Left renal cortex interstitium (tissue), 4 donors: ENCODE data around the gene KLHDC9. TPM values are rescaled to one million over a fixed set of nuclear protein-coding genes. Genes with fewer than 3 reads are reported as not detected.
"Not testable (repeated sequence)": the region's sequence is repeated elsewhere in the genome, so short reads cannot be mapped to it uniquely, and the experiment has no call there.

ENCODE experiments used
- DNase-seq, 4 donors: peaks; one replicate each; pipeline ENCODE4 v3.0.0-alpha.2; 2013; ENCODE audit warnings: low read depth in 4 of 4, low spot score in 2 of 4, missing footprints in 1 of 4
- polyA plus RNA-seq, 4 donors: library from polyadenylated mRNA; unstranded; fragments of 120-200 nt; gene quantifications; one replicate each; pipeline ENCODE4 v1.2.1, GENCODE V29; 2013; ENCODE audit not compliant: insufficient read length in 4 of 4

The KLHDC9 gene
- polyA plus RNA-seq, 4 donors, result 14.9 to 21.5 (median 16.4) TPM

DNA sequence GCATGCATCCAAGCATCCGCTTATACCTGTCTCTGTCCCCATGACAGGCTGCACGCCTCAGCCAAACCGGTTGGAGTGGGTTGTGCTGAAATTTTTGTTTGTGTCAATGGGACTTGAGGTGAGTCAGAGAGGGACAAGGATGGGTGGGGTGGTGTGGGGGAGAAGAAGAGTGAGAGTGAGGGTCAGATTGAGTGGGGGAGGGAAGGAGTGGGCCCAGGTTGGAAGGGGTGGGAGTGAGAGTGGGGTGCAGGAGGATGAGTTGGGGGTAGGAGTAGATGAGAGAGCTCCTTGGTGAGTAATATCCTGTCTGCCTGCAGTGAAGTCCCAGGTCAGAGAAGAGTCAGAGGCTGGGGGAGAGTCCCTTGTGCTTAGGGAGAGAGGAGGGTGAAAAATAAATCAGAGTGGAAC is 5.5 kb upstream of the KLHDC9 start:
- no peak for DNase-seq

DNA sequence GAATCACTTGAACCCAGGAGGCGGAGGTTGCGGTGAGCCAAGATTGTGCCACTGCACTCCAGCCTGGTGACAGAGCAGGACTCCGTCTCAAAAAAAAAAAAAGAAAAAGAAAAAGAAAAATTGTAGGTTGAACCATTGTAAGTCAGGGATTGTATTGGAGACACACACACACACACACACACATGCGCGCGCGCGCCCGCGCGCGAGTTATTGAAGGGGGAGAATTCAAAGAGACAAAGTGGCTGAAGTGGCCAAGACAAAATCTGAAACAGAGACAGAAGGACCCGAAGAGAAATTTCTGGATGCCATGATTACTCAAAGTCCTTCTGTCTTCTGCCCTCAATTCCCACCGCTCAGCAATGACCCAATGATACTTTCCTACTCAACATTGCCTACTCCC is 3.7 kb upstream of the KLHDC9 start:
- DNase-seq, result no peak

DNA sequence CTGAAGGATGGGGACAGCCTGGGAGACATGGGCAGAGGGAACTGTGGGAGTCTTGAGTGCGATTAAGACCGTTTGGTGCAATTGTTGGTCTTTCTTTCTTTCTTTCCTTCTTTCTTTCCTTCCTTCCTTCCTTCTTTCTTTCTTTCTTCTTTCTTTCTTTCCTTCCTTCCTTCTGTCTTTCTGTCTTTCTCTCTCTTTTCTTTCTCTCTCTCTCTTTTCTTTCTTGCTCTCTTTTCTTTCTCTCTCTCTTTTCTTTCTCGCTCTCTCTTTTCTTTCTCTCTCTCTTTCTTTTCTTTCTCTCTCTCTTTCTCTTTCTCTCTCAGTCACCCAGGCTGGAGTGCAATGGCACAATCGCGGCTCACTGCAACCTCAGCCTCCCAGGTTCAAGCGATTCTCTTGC is 2.9 kb upstream of the KLHDC9 start:
- no peak for DNase-seq

DNA sequence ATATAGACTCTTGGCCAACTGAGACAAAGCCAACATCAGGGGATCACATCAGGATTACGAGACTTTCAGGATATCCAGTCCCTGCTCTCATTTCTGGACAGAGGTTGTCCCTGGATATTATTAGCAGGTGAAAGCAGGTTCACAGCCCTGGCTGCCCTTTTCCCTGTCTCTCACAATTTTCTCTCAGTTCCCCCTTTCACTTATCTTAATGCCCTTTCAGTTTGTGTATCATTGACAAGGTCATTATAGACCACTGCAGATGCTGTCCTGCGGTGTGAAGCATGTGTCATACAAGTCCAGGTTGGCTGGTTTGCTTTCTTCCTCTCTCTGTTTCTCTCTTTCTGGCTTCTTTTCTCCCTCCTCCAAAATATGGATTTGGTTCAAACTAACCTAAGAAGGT is 2.1 kb upstream of the KLHDC9 start:
- DNase-seq, result no peak

DNA sequence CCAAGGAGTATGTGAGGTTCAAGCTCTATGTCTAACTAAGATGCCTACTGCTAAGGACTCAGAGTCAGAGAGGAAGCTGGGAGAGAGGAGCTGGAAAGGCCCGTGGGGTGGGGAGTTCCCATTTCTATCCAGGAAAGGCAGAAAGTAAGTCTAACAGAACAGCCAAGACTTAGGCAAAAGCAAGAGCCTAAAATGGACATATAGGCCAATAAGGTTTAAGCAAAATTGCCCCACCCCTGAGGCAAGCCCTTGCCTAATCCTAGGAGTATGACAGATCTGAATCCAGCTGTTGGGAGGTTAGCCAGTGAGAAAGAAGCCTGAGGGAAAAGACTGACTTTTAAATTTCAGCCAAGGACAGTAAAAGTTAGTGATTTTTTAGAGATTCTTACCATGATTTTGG is 1.6 kb upstream of the KLHDC9 start:
- DNase-seq, result no peak

DNA sequence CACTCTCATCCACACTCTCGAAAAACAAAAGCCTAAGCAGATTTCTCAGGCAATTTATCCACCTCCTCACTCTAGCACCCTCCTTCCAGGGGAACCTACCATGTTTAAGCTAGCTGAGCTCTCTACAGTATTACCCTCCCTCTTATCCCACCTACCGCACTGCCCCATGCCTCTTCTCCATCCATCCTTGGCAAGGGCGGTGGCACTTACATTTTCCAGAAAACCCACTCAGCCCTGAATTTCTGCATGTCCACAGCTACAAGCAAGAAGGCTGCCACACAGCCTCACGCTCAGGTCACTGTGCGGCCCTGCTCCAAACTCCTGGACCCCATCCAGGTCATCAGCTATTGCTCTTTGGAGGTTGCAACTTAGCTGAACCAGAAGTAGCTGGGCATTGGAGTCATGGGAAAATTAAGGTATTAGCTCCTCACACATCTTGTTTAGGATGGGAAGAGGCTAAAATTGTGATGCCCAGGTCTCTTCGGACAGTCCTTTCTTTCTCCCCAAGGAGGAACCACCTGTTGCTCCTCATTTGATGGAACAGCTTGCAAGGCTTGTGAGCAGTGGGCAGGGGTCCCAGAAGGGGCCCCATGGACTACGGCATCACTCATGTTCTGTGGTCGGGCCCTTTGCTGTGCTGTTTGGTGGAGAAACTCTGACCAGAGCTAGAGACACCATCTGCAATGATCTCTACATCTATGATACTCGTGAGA is 1.1 kb downstream of the KLHDC9 start:
- no peak for DNase-seq

DNA sequence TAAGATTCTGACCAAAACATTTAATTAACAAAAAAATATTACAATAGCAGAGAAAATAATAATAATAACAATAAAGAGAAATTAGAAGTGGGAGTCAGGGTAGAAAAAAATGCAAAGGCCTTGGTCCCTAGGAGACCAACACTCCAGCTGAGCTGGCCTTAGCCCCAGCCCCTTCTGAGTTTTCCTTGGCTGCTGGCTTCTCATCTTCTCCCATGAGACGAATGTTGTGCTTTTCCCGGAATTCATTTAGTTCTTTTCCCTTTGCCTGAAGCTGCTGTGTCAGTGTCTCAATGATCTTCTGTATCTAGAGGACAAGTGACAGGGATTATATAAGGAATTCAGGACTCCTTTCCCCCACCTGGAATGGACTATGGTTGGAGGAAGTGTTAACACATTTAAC is 2.4 kb downstream of the KLHDC9 start:
- no peak for DNase-seq

DNA sequence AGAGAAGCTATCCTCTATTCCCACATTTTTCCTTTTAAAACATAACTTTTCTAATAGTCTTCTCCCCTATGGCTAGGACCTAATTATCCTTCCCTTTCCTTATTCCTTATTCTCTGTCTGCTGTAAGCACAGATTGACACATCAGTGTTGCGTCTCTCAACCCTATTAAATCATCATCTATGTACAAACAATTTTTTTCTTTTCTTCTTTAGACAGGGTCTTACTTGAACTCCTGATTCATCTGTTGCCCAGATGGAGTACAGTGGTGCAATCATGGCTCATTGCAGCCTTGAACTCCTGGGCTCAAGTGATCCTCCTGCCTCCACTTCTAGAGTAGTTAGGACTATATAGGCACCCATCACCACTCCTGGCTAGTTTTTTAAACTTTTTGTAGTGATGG is 8.3 kb downstream of the KLHDC9 start:
- DNase-seq, result no peak

DNA sequence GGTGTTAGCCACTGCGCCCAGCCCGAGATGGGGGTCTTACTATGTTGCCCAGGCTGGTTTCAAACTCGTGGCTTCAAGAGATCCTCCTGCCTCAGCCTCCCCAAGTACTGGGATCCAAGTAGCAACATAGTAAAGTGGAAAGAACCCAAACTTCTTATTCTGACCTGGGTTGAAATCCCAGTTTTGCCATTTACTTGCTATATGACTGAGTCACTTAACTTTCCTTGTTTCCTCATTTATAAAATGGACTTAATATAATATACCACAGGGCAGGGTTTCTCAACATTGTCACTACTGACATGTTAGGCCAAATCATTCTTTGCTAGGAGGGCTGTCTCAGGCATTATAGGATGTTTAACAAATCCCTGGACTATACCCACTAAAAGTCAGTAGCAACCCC is 13.0 kb downstream of the KLHDC9 start:
- no peak for DNase-seq

DNA sequence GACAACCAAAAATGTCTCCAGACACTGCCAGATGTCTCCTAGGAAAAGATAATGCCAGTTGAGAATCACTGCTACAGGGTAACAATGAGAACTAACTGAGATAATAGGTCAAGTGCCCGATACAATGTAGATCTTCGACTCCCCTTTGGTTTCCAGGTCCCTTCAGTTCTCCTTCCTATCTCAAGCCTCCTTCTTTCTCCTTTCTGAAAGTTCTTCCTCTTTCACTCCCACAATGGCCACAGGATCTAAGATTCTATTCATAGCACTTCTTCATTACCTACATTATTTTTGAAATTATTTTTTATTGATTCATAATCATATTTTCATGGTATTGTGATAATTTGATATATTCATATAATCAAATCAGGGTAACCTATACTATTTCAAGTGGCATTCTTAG is 13.4 kb downstream of the KLHDC9 start:
- DNase-seq, result no peak

DNA sequence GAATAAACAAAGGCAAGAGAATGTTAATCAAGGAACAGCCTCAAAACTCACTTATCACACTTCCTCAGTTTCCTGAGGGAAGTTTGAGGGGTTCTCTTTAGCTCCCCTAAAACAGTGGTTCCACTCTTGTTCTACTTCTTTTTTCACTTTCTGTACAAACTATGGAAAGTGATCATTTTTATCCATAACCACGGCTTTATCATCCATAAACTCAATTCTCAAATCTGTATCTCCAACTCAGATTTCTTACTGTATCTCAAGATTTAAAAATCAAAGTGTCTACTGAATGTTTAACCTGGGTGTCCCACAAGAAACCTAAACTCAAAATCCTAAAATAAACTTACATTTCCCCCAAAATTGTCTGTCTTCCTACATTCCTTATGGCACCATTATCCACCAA is 15.8 kb downstream of the KLHDC9 start:
- DNase-seq, result no peak

DNA sequence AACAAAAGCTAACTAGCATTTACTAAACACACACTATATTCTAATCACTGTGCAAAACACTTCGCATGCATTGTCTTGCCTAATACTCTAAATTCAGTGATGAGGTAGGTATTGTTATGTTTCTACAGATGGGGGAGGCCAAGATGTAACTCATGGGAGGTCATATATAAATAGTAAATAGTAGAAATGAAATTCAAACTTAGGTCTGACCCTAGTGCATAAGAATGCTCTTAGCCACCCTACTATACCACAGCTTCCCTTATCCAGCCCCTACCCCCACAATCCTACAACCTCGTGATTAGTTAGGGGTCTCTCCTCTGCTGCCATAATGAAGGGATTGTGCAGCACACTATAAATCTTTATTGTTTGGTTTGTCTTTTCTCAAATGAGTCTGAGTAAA is 16.4 kb downstream of the KLHDC9 start:
- DNase-seq, result no peak

DNA sequence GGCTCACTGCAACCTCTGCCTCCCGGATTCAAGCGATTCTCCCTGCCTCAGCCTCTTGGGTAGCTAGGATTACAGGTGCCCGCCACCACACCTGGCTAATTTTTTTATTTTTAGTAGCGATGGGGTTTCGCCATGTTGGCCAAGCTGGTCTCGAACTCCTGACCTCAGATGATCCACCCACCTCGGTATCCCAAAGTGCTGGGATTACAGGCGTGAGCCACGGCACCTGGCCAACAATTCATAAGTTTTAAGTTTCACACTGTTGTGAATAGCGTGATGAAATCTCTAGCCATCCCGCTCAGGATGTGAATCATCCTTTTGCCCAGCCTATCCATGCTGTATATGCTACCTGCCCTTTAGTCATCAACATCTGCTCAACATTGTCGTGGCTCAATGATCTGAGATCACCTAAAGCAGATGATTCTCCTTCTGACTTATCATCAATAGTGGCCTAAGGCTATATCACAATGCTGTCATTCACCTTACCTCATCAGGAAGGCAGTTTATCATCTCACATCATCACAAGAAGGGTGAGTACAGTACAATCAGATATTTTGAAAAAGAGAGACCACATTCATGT is 17.1 kb downstream of the KLHDC9 start:
- no peak for DNase-seq

DNA sequence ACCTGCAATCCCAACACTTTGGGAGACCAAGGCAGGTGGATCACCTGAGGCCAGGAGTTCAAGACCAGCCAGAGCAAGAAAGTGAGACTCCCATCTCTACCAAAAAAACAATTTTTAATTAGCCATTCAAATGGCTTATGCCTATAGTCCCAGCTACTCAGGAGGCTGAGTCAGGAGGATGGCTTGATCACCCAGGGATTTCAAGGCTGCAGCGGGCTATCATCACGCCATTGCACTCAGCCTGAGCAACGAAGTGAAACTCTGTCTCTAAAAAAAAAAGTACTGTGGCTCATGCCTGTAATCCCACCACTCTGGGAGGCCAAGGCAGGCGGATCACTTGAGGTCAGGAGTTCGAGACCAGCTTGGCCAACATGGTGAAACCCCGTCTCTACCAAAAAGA is 17.8 kb downstream of the KLHDC9 start:
- DNase-seq, result not testable (repeated sequence)

DNA sequence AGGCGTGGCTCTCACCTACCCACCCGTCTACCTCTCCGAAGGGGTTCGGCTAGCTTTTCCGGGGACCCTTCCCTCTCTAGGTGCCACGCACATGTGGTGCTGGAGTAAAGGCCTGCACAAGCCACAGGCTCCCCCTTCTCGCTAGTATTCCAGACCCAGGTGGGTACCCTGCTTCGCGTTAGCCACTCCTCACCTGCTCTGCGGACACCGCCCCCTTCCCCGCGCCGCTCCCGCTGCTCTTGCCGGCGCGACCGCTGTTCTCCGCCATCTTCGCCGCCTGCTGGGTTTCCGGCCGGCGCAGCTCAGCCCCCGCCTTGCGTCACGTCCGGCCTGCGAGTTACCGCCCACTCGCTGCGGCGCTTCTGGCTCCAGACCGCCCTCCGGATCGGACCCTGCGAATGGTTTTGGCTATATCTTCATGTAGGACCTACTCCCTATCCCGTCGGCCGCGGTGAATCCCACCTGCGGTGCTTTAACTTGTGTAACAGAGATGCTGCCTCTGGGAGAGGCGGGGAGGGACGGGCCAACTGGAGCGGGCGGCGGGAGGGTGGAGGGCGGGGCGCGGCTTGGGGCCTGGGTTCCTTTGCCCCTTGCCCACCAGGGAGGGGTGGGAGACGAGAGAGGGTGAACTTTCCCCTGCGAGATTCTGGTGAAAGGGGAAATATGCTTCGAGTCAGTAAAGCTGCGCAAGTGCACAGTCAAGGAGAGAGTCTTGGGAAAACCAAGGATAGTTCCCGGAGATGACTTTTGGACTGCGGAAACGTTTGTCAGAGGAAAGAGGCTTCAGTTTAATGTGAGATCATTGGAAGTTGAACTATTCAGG is 19.8 kb downstream of the KLHDC9 start, which contains the start of the genes NIT1 and PFDN2:
TSS of gene NIT1 (plus strand) at position 347 of the 823 bp plus-strand sequence. CDS start at position 419, 72 bp downstream.
TSS of gene PFDN2 (minus strand) at position 279 of the 823 bp plus-strand sequence. CDS start at position 268, 11 bp downstream.
- peak in 3 of 4 donors; percentile 79 to 82 (median 80) for DNase-seq

DNA sequence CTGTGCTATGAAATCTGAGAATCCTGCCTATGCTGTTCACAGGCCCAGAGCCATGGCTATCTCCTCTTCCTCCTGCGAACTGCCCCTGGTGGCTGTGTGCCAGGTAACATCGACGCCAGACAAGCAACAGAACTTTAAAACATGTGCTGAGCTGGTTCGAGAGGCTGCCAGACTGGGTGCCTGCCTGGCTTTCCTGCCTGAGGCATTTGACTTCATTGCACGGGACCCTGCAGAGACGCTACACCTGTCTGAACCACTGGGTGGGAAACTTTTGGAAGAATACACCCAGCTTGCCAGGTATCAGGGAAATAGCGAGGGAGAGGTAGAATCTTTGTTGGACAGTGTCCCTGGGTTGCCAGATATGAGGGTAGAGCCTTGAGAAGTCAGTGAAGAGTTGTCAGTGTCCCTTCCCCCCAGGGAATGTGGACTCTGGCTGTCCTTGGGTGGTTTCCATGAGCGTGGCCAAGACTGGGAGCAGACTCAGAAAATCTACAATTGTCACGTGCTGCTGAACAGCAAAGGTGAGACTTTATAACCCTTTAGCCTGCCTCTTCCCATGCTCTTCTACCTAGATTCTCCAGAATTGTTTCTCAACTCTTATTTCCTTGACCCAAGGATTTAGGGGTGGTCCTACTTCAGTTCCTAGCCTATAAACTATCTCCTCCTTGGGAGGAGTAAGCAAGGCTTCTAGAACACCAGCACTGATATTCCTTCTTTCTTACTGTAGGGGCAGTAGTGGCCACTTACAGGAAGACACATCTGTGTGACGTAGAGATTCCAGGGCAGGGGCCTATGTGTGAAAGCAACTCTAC is 21.1 kb downstream of the KLHDC9 start:
- DNase-seq, result no peak

DNA sequence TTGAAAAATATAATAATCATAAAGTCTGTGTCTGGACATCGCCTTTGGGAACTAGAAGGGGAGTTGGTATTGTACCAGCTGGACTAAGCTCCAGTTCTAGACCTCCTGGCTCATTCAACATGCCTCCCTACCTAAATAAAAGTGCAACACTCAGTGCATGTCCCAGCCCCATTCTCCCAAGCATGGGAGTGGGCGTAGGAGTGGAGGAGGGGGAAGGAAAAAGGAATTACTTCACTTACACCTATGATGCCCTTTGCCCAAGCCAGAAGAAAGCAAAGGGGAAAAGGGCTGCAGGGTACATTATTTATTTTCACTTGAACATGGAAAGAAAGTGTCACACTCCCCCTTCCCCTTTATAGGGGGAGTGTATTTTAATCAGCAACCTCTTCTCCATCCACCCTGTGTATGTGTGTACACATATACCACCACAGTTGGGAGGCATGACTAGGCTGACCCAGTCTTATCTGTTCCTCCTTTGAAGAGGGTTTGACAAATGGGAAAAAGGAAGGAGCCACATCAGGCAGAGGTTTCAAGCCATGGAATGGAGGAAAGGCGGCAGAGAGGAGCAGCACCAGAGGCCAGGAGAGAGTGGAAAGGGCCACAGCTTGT is 23.0 kb downstream of the KLHDC9 start:
- no peak for DNase-seq

DNA sequence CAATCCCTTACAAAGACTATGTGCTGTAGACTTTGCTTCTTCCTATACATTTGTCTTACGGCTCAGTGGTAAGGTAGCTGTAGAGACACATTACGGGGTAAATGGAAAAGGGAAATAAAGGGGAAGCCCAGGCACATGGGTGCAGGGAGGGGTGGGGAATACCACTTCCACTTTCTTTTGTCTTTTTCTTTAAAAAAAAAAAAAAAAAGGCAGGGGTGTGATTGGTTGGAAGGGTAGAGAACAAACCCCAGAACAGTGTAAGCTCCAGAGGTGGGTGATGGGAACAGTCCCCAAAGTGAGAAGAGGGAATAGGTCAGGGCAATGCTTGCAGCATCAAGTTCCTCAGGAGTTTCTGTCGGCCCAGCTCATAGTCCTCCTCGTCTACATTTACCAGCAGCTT is 23.7 kb downstream of the KLHDC9 start:
- no peak for DNase-seq

DNA sequence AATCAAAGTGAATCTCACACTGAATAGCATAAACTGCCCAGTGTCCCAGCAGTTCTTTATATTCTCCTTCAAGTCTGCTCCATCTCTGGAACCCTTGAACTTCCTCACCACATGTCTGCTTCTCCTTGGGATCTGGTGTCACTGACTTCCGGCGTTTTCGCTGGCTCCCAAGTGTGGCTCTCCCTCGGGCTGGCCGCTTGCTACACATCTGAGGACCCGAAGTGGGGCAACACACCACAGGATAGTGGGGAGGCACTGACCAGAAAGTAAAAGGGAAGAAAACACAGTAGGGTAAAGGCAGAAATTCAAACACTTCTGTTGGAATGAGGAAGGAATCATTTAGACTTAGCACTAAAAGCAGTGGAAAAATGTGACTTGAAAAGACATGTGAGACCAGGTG is 24.8 kb downstream of the KLHDC9 start:
- no peak for DNase-seq

DNA sequence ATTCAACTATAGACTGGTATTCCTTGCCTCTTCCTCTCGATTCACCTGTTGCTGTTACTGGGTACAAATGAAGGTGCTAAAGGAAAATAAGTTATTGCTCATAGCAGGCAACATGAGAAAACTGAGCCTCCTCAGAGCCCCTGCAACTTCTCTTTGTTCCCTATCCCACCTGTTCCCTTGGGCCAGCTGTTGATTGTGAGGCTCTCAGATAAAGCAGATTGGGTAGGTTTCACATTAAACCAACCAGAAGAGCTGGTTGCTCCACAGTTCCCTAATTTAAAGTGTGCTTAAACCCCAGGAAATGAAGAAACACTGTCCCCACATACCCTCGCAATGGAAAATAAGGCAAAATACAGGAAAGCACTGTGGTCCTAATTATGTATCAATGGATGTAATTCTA is 29.5 kb downstream of the KLHDC9 start:
- no peak for DNase-seq
